ENCODE results near the gene HAT1. TPM values are rescaled to one million over a fixed set of nuclear protein-coding genes. Genes with fewer than 3 reads are reported as not detected.
A peak's percentile ranks its signal among the peaks of the same experiment; 100 is the strongest.

Gene HAT1
- total RNA-seq, 2 donors from 2014 or later, result 17.3 to 25.3 TPM

DNA sequence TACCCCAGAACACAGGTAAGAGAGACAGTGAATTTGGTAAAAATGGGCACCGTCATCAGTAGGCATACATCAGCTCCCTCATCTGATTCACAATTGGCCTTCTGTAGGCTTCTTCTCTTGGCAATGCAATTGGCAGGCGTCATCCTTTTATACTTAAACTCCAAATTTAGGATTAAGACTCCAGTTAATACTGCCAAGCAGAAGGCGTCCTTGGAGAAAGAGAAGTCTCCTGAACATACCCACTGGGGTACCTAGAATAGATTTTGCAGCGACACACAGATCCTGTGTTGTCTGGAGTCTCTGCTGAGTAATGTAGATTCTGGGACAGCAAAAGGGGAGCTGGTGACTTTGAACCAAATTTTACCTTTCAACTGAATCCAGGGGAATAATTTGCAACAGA, 76.9 kb downstream of the HAT1 start:
- Histone ChIP-seq H3K9me3 (no peaks in the 10 kb centered on the region), H3K27ac (no peak overlapping the region), H3K36me3 (no peaks in the 10 kb centered on the region), H3K4me3 (peak overlapping the region; percentile 73), H3K27me3 (replicated peaks; ENCODE audit: insufficient read depth) (no peaks in the 10 kb centered on the region), H3K4me1 (ENCODE audit: control insufficient read depth in 1 of 2, low read depth in 2 of 2) (peaks cover 5 to 12% of the 10 kb centered on the region in 2 donors)
- TF ChIP-seq CTCF (IDR thresholded peaks at IDR 0.05), result no peak
- no peak for ATAC-seq (ENCODE audit: insufficient number of reproducible peaks, low FRiP score, low read depth)
- DNase-seq (ENCODE audit: low spot score), result no peak

GRCh38 chr2:171999604-172000469, 77.6 kb downstream of the HAT1 start, which contains the start of gene METAP1D:
Gene METAP1D (plus strand): TSS chr2:171999953. CDS start chr2:171999970, 17 bp downstream.
- no peaks in the 10 kb centered on the region for H3K36me3 ChIP-seq
- ATAC-seq (ENCODE audit: insufficient number of reproducible peaks, low FRiP score, low read depth), result peak; percentile 87
- no peaks in the 10 kb centered on the region for H3K9me3 ChIP-seq
- peak within 1 kb of the TSS; percentile 73 for H3K4me3 ChIP-seq
- no peaks in the 10 kb centered on the region for H3K27me3 ChIP-seq (replicated peaks; ENCODE audit: insufficient read depth)
- peak; percentile 15 for DNase-seq (ENCODE audit: low spot score)
- H3K27ac ChIP-seq, result no peak within 1 kb of the TSS
- TF ChIP-seq CTCF (IDR thresholded peaks at IDR 0.05), result no peak
- H3K4me1 ChIP-seq (ENCODE audit: control insufficient read depth in 1 of 2, low read depth in 2 of 2), result peaks cover 5 to 12% of the 10 kb centered on the region in 2 donors

DNA sequence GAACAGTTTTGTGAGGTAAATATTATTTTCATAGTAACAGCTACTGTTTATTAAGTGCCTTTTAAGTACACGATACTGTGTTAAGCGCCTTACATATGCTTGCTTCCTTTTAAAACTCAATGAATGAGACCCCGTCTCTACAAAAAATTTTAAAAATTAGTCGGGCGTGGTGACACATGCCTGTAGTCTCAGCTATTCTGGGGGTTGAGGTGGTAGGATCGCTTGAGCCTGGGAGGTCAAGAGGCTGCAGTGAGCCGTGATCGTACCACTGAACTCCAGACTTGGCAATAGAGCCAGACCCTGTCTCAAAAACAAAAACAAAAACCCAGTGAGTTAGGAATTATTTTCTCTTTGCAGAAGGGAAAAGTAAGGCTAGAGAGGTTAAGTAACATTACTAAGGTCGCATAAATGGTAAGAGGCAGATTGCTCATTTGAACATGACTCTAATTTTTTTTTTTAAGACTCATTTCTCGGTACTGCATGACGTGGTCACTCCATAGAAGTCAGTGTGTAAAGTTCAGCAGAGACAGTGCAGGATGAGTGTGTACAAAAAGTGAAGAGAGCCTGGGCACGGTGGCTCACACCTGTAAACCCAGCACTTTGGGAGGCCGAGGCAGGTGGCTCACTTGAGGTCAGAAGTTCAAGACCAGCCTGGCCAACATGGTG, 78.6 kb downstream of the HAT1 start:
- H3K27me3 ChIP-seq (replicated peaks; ENCODE audit: insufficient read depth), result no peaks in the 10 kb centered on the region
- no peak overlapping the region for H3K27ac ChIP-seq
- no peaks in the 10 kb centered on the region for H3K9me3 ChIP-seq
- H3K4me3 ChIP-seq, result peak overlapping the region; percentile 73
- no peaks in the 10 kb centered on the region for H3K36me3 ChIP-seq
- DNase-seq (ENCODE audit: low spot score) (no peak), ATAC-seq (ENCODE audit: insufficient number of reproducible peaks, low FRiP score, low read depth) (no peak)
- TF ChIP-seq CTCF (IDR thresholded peaks at IDR 0.05), result no peak
- peaks cover 5 to 12% of the 10 kb centered on the region in 2 donors for H3K4me1 ChIP-seq (ENCODE audit: control insufficient read depth in 1 of 2, low read depth in 2 of 2)

DNA sequence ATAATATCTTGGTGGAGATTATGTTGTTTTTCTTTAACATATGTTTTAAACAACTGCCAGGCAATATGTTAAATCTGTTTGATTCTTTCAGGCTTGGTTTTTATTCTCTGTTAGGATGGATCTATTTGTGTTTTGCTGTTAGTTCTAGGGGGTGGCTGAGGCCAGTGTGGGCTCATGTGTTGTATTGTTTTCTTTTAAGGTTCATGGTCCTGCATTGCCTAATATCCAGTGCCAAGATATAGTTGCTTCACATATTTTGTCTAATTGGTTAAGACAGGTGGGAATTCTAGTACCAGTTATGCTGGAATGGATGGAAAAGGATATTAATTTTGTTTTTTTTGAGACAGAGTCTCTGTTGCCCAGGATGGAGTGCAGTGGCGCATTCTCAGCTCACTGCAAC, 85.1 kb downstream of the HAT1 start:
- ATAC-seq (ENCODE audit: insufficient number of reproducible peaks, low FRiP score, low read depth) (no peak), DNase-seq (ENCODE audit: low spot score) (no peak)
- no peaks in the 10 kb centered on the region for H3K4me1 ChIP-seq (ENCODE audit: control insufficient read depth in 1 of 2, low read depth in 2 of 2)
- H3K27ac ChIP-seq, result no peak overlapping the region
- H3K4me3 ChIP-seq, result no peak overlapping the region
- TF ChIP-seq CTCF (IDR thresholded peaks at IDR 0.05), result no peak
- H3K36me3 ChIP-seq, result no peaks in the 10 kb centered on the region
- no peaks in the 10 kb centered on the region for H3K27me3 ChIP-seq (replicated peaks; ENCODE audit: insufficient read depth)
- no peaks in the 10 kb centered on the region for H3K9me3 ChIP-seq

- DNase-seq (ENCODE audit: low spot score), result no peak
Observed at GRCh38 chr2:172009823-172010222, 87.6 kb downstream of the HAT1 start.

More at GRCh38 chr2:172009823-172010222, 87.6 kb downstream of the HAT1 start:
- Histone ChIP-seq H3K36me3 (no peaks in the 10 kb centered on the region), H3K4me1 (ENCODE audit: control insufficient read depth in 1 of 2, low read depth in 2 of 2) (no peaks in the 10 kb centered on the region), H3K27me3 (replicated peaks; ENCODE audit: insufficient read depth) (no peaks in the 10 kb centered on the region), H3K4me3 (no peak overlapping the region), H3K9me3 (no peaks in the 10 kb centered on the region), H3K27ac (no peak overlapping the region)
- ATAC-seq (ENCODE audit: insufficient number of reproducible peaks, low FRiP score, low read depth), result no peak
- TF ChIP-seq CTCF (IDR thresholded peaks at IDR 0.05), result no peak

Measured in thoracic aorta (tissue), 2 donors.